Glomerular visceral epithelial cell (primary cell): Measurements from ENCODE around the gene PLCH2.

ENCODE experiments used
- DNase-seq: peaks from one replicate; pipeline ENCODE4 v3.0.0-alpha.2; 2016; ENCODE audit errors: extremely low spot score

The PLCH2 gene

DNA sequence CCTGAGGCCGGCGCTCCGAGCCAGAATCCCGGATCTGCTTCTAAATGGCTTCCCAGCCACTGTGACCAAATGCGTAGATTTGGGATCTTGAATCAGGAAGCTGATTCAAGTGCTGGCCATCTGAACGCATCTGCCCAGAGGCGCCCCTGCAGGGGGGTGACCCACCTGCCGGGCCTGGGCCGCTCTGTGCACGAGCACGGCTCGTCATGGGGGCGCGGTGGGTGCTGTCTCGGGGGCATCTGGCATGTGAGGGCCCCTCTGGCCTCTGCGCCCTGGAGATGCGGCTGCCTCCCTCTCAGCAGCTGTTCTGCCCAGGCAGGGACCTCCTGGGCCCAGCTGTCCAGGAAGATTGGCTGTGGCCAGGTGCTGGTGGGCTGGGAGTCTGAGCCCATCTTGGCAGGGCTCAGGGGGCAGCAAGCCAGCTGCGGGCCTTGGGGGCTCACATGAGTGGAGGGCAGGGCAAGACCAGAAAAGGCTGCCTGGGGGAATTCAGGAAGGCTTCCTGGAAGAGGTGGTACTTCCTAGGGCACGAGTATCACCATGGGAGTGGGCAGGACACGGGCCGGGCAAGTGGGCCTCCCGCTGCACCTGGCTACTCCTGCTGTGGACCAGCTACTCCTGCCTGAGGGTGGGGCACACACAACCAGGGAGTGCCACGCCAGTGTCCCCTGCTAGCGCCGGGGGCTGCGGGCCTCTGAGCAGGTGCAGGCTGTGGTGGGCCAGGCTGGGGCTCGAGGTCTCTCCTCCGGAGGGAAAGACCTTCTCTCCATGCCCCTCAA, 25.1 kb downstream of the PLCH2 start:
- no peak for DNase-seq

DNA sequence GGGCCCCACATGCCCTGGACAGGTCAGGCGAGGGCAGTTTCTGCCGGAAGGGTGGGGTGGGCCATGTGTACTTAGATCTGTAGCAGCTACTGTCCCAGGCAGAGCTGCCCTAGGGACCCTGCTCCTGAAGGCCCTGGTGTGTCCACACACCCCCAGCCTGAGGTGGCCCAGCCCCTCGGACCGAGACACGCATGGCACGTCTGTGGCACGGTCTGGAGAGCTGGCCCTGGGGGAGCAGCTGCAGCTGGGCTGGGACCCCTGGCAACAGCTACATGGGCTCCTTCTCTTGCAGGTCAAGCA, 25.7 kb downstream of the PLCH2 start:
- no peak for DNase-seq

DNA sequence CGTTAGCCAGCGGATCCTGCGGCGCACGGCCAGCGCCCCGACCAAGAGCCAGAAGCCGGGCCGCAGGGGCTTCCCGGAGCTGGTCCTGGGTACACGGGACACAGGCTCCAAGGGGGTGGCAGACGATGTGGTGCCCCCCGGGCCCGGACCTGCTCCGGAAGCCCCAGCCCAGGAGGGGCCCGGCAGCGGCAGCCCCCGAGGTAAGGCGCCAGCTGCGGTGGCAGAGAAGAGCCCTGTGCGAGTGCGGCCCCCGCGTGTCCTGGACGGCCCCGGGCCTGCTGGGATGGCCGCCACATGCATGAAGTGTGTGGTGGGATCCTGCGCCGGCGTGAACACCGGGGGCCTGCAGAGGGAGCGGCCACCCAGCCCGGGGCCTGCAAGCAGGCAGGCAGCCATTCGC, 26.1 kb downstream of the PLCH2 start:
- no peak for DNase-seq

DNA sequence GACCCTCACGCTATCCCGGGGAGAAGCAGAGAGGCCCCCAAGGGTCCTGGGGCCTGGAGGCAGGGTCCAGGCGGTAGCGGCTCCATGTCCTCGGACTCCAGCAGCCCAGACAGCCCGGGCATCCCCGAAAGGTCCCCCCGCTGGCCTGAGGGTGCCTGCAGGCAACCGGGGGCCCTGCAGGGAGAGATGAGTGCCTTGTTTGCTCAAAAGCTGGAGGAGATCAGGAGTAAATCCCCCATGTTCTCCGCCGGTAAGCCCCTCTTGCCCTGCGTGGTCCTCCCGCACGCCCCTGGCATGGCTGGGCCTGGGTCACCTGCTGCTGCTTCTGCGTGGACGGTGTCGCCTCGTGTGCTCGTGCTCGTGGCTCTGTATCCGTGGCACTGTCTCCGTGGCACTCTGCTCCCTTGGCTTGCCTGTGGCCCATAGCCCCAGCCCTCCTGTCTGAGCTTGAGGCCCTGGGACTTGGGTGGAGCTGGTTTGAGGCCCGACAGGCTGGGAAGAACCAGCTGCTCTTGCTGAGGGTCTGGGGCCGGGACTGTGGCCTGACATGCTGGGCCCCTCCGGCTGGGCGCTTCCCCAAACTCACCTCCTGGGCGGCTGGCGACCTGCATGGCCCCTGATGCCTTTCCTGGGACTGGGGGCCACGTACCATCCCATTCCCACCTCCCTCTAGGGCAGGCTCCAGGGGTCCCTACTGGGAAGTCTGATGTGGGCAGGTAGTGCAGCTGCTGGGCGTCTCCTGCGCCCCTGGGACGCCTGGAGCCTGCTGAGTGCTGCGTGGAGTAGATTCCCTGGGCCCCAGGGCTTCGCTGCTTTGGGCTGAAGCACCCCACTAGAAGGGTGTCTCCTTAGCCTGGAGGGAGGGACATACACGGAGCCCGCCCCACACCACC, 26.8 kb downstream of the PLCH2 start:
- no peak for DNase-seq

DNA sequence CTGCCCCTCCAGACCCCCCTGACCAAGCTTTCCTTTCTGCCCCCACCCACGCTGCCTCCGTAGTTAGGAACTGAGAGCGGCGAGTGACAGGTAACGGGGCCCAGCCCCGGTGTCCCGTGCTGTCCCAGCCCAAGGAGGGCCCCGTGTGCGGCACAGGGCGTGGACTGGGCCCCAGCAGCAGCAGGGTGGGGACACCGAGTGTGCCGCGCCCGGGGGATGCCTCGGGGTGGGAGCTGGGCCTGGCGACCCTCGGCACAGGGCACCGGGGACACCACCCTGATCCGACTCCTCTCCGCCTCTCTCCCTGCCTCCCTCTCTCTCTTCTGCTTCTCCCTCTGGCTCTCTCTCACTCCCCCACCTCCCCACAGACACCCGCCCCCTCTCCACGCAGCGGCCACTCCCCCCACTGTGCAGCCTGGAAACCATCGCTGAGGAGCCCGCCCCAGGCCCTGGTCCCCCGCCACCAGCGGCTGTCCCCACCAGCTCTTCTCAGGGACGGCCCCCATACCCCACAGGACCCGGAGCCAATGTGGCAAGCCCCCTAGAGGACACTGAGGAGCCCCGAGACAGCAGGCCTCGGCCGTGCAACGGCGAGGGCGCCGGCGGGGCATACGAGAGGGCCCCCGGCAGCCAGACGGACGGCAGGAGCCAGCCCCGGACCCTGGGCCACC, 27.6 kb downstream of the PLCH2 start:
- DNase-seq, result no peak

DNA sequence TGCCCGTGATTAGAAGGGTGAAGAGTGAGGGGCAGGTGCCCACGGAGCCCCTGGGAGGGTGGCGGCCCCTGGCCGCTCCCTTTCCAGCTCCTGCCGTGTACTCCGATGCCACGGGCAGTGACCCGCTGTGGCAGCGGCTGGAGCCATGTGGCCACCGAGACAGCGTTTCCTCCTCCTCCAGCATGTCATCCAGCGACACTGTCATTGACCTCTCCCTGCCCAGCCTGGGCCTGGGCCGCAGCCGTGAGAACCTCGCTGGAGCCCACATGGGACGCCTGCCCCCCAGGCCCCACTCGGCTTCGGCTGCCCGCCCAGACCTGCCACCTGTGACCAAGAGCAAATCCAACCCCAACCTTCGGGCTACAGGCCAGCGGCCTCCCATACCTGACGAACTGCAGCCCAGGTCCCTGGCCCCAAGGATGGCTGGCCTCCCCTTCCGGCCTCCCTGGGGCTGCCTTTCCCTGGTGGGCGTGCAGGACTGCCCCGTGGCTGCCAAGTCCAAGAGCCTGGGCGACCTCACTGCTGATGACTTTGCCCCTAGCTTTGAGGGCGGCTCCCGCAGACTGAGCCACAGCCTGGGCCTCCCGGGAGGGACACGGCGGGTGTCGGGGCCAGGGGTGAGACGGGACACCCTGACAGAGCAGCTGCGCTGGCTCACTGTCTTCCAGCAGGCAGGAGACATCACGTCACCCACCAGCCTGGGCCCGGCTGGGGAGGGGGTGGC, 28.3 kb downstream of the PLCH2 start:
- DNase-seq, result no peak

DNA sequence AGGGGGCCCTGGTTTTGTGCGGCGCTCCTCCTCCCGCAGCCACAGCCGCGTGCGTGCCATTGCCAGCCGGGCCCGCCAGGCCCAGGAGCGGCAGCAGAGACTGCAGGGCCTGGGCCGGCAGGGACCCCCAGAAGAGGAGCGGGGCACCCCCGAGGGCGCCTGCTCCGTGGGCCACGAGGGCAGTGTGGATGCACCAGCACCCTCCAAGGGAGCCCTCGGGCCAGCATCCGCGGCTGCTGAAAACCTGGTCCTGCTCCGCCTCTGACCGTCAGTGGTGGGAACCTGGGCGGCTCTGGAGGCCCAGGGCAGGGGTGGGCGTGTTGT, 28.8 kb downstream of the PLCH2 start:
- no peak for DNase-seq

DNA sequence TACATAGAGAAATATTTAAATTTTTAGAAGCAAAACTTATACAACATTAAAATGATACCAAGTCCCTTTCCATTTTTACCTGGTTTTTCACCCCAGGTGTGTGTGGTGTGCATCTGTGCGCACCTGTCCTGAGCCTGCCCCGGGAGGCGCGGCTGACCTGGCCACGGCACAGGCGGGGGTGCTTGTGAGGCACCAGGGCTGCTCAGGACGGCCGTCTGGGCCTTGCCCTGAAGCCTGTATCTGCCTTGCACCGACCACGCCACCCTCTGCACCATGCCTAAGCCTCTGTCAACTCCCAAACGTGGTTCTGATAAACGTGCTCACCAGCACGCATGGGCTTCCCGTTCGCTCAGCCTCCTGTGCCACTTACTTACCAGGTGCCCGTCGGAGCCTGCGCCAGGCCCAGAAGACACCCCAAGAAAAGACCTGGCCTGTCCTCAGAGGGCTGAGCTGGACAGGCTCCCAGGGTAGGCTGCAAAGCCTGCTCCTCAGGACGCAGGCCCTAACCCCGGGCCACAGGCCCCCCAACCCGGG, 29.4 kb downstream of the PLCH2 start:
- no peak for DNase-seq

DNA sequence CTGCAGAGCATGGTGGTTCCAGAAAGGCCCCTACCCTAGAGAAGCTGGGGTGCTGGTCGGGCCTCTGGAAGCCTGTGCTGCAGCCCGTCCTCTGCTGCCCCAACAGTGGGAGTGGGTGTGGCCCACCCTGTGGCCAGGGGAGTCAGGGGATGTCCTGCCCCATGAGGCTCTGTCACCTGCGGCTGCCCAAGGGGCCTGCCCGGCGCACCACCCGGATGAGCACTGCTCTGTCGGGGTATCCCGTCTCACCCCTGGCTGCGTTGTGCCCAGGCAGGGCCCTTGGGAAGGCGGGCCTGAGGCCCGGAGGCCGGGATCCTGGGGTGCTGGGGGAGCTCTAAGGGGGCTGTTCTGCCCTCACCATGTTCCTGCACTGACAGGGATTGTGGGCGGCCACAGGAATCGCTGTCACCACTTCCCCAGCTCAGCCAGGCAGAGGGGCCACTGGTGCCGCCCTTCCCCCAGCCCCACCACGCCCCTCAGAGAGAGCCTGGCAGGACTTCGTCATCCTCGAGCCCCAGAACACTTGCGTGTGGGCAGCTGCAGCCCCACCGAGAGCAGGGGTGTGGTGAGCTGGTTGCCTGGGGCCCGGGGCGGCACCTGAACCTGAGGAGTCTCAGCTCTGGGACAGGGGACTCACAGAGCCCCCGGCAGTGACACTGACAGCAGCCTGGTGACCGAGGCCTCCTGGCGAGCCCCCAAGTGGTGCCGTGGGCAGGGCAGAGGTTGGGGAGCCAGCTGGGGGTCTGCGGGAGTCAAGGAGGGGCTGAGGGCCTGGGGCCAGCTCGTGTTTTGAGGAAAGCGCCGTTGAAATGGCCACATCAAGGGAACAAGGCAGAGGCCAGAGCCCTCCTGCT, 30.1 kb downstream of the PLCH2 start:
- DNase-seq, result no peak

DNA sequence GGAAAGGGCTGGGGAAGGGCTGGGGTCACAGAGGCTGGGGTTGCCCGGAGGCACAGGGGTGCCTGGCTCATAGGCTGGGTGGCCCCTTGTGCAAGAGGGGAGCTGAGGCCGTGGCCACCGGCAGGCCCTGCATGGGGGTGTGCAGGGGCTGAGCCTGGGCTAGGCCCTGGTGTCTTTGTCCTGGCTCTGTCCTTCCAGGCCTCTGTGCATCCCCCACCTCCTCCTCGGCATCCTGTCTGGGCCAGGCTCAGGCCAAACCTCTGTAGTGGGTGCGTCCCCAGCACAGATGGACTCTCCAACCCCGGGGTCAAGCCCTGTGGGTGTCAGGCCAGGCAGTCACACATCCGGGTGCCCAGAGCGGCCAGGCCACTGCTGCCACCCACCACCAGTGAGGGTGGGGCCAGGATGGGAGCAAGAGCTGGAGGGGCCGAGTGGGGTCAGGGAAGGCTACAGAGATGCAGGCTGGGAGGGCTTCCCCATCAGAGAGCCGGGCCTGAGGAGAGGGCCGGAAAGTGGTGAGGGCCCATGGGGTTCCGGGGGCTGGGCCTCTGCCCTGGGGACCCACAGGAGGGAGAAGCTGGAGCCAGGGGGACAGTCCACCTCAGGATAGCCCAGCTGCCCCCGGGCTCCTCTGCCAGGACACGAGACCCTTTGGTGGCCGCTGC, 30.9 kb downstream of the PLCH2 start:
- no peak for DNase-seq

DNA sequence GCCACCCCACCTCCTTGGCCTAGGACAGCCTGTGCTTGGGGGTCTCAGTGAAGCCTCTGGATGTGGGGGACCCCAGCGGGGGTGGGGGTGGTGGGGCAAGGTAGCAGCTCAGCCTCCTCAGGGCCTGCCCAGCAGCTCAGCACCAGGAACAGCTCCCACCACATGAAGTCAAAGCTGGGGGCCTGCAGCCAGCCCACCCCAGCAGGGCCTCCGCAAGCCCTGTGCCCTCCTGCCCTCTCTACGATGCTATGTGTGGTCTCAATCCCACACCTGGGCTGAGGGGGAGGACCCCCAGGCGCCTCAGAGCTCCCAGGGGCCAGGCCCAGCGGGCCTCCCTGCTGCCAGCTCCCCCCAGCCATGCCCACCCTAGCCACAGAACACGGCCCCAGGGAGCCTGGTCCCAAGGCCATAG, 31.7 kb downstream of the PLCH2 start:
- DNase-seq, result no peak

DNA sequence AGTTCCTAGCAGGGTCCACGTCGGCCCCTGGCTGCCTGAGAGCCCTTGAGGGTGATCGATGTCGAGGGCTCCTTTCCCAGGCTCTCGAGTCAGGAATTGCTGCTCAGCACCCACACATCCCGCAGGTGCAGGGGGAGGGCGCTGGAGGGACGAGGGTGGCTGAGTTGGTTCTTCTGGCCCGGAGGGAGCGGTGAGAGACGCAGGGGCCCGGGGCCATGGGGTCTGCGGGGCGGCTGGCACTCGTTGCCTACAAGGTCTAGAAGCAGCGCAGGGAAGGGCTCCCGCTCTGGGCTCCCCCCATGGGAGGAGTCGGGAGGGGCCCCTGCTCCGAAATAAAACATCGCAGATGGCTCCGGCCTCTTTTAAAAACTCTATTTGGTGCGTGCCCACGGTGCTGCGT, 32.1 kb downstream of the PLCH2 start:
- DNase-seq, result no peak

DNA sequence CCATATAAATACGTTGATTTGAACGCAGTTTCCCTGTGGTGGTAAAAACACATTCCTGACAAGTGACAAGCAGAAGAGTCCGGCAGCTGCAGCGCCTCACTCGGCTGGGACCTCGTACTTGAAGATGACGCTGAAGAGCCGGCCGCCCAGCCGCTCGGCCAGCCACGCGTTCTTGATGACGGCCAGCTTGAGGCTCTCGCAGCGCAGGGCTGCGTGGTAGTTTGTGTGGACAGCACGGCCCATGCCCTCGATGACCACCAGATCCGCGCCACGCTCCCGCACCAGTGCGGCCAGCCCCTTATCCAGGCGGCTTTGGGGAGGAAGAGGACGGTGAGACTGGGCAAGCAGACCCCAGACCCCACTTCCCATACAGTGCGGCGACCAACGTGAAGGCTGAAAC, 32.7 kb downstream of the PLCH2 start:
- DNase-seq, result no peak

DNA sequence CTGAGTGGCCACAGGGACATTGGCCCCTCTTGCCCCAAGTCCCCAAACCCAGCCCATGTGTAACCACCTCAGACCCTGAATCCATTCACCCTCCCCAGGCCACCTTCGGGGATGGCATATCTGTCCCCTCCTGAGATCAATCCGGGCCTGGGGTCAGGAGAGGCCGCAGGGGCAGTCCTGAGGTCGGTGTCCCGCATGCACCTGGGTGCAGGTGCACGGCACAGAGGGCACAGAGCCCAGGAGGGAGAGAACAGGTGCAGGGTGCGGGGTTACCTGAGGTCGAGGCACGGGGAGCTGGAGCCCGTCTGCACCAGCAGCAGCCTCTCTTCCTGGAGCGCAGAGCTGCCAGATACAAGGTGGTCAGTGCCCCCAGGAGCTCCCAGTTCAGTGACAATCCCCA, 33.5 kb downstream of the PLCH2 start:
- no peak for DNase-seq

DNA sequence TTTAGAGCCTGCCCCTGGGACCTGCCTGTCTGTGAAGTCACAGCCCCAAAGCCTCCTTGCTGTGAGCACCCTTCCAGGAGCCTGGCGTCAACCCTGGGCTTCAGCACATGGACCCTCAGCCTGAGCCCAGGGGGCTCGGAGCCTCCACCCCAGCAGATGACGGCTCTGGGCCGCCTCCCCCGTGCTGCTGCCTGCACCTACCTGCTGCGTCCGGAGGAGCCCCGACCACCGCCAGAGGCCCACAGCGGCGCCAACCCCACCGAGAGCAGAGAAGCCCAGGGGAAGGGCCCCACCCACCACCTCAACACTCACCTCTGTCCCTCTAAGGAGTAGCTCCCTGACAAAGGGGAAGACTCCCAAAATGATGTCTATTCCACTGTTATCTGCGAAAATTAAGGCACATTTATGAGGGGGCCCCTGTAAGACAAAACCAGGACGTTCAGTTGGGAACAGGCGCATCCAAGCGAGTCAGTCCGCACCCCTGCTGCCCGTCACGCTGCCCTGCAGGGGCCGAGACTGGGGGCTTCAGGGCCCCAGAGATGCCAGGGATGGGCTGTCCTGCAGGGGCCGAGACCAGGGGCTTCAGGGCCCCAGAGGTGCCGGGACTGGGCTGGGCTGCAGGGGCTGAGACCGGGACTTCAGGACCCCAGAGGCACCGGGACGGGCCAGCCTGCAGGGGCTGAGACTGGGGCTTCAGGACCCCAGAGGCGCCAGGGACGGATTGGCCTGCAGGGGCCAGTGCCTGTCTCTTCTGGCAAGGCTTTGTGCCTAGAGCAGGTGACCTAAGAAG, 34.5 kb downstream of the PLCH2 start:
- no peak for DNase-seq

DNA sequence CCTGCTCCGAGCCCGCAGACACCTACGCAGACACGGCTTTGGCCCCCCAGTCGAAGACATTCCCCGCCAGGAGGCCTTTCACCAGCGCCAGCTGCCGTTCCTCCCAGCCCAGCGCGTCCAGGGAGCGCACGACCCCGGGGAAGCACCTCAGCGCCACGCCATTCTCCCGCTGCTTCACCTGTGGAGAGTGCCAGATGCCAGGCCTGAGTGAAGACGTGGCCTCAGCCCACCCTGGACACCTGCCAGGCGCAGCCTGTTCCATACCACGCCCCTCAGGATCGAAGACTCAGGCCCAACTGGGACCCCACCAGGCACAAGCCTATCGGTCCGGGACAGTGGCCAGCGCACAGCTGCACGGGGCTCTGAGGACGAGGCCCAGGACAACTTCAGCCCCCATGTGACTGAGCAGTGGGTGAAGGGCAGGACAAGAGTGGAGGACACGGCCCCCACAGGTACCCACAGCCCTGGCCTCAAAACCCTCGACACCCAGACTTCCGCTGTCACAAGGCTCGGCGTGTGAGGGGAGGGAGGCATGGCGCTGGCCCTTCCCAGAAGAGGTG, 36.9 kb downstream of the PLCH2 start:
- no peak for DNase-seq

DNA sequence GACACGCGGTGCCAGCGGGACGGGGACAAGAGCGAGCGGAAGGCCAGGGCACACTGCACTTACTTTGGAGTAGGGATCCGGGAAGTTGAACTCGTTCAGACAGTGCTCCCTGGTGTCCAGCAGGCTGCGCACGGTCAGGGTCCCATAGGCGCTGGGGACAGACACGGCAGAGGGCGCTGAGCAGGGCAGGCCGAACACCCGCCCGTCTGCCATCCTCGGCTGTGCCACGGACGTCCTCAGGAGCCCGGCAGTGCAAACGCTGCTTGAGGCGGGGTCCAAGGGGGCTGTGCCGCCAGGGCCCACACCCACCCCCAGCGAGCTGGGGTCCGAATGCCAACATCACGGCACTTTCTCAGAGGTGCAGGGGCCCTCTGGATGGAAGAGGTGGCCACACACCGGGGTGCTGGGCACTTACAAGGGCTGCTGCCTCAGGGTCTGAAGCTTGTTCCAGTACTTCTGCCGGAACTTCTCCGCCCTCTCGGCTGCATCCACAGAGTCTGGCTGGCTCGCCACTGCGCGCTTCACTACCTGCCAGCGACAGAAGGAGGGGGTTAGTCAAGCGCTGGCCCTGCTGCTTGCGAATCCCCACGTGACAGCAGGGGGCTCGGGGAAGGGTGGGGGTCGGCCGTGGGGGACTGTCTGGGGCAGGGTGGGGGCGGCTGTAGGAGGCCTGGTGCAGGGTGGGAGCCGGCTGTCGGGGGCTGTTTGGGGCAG, 38.0 kb downstream of the PLCH2 start:
- no peak for DNase-seq

DNA sequence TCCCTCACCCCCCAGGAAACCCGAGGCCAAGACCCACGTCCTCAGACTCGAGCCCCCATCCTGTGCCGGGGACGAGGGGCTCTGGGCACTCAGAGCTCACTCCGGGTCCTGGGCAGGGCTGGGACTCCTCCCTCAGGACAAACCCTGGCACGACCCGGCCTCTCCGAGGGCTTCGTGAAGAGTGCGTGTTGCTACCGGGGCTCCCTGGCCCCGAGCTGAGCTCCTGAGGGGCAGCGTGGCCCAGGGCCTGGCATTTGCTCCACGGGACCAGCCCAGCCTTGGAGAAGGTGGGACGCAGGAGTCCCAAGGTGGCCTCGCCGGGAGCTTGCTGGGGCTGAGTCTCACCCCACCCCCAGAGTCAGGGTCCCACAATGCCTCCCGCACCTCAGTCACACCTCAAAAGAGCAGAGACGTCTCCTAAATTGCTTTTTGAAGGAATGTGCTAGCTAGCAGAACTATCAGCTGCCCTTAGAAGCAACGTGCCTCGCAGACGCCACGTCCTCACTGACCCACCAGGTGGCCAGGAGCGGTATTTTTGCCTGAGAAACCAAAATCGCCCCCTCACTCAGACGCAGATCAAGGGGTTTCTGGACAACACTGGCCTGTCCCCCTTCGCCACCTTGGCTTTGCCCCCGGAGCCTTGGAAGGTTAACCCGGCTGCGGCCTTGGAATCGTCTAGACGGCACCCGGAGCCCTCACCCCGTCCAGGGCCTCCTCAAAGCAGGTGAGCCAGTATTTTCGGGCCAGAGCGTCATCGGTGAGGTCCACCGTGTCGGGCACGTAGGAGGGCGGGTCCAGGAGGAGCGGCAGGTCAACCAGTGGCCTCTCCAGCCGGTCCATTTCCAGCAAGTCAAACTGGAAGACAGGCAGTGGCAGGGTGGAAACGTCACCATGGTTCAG, 39.0 kb downstream of the PLCH2 start:
- no peak for DNase-seq
